HG02970 (cell line): ENCODE results near the gene LAG3.

Experiments used
- ATAC-seq: cut with Tn5 transposase; IDR thresholded peaks from one replicate; pipeline ENCODE4 v1.9.1; 2021; ENCODE audit warnings: mild to moderate bottlenecking, moderate library complexity, moderate number of reproducible peaks; ENCODE audit not compliant: unreplicated experiment, low FRiP score

The LAG3 gene

DNA sequence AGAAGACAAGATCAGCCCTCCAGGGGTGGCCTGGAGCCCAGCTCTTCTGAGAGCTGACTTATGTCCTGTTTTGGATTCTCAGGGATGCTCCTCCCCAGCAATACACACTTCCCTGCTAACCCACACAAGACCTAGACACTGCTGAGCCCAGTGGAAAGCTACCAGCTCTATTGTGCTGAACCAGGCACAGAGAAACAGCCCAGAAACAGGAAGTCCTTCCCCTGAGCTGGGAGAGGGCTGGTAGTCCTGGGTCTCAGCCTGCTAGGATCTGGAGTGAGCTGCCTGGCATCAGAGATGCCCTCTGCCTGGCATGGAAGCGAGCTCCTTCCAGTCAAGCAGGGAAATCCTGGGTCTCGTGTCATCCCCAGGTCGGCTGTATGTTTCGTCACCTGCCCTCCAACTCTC is 1.2 kb upstream of the LAG3 start:
- no peak for ATAC-seq

GRCh38 chr12:6771509-6772330 is 600 bp upstream of the LAG3 start:
- ATAC-seq = no peak

DNA sequence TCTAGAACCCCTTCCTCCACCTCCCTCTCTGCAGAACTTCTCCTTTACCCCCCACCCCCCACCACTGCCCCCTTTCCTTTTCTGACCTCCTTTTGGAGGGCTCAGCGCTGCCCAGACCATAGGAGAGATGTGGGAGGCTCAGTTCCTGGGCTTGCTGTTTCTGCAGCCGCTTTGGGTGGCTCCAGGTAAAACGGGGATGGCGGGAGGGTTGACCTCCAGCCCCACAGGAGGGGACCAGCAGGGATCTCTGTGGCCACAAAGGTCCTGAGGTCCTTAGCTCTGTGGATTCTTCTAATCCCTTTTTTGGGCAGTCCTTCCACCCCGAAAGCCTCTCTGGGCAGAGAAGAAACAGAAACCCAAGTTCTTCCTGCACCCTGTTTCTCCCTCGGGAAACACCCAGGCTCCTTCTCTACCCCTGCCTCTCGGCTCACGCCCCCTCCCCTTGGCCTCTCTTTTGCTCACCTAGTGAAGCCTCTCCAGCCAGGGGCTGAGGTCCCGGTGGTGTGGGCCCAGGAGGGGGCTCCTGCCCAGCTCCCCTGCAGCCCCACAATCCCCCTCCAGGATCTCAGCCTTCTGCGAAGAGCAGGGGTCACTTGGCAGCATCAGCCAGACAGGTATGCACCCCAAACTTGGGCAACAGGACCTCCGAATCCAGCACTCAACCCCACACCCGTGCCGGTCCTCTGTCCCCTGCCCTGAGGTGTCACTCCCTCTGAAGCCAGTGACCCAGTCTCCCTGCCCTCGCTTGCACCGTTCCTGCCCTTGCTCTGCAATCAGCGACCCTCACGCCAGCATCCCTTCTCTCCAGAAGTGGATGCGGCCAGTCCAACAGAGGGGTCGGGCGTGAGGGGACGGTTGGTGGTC is 638 bp downstream of the LAG3 start:
- ATAC-seq = no peak

DNA sequence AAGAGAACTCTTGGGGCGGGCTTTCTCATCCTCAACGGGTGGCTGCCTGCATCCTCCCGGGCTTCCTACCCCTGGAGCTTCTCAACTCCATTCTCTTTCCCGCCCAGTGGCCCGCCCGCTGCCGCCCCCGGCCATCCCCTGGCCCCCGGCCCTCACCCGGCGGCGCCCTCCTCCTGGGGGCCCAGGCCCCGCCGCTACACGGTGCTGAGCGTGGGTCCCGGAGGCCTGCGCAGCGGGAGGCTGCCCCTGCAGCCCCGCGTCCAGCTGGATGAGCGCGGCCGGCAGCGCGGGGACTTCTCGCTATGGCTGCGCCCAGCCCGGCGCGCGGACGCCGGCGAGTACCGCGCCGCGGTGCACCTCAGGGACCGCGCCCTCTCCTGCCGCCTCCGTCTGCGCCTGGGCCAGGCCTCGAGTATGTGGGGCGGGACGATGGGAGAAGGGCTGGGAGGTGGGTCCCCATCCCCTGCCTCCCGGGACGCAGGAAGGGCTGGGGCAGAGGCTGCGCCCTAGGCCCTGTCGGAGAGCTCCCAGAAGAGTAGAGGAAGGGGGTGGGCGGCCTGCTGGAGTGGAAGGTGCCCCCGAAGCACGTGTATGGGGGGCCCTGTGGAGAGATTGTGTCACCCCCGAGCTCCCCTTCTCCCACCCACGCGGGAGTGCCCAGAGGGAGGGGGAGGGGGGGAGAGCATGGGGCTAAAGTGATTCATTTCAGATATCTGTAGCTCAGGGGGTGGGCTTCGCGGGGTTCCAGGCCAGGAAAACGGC is 1.5 kb downstream of the LAG3 start:
- no peak for ATAC-seq

DNA sequence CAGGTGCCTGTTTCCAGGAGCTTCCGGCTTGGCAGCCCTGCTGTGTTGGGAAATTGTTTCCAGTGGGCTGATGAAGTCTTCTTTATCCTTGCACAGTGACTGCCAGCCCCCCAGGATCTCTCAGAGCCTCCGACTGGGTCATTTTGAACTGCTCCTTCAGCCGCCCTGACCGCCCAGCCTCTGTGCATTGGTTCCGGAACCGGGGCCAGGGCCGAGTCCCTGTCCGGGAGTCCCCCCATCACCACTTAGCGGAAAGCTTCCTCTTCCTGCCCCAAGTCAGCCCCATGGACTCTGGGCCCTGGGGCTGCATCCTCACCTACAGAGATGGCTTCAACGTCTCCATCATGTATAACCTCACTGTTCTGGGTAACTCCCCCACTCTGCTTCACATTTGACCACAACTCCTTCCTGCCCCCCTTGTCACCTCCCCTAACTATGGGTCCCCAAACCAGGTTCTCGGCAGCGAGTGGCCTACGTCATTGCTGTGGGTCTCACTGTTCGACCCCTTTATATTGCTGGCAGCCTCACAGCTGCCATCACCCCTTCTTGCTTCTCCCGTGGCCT is 2.3 kb downstream of the LAG3 start:
- ATAC-seq = no peak

DNA sequence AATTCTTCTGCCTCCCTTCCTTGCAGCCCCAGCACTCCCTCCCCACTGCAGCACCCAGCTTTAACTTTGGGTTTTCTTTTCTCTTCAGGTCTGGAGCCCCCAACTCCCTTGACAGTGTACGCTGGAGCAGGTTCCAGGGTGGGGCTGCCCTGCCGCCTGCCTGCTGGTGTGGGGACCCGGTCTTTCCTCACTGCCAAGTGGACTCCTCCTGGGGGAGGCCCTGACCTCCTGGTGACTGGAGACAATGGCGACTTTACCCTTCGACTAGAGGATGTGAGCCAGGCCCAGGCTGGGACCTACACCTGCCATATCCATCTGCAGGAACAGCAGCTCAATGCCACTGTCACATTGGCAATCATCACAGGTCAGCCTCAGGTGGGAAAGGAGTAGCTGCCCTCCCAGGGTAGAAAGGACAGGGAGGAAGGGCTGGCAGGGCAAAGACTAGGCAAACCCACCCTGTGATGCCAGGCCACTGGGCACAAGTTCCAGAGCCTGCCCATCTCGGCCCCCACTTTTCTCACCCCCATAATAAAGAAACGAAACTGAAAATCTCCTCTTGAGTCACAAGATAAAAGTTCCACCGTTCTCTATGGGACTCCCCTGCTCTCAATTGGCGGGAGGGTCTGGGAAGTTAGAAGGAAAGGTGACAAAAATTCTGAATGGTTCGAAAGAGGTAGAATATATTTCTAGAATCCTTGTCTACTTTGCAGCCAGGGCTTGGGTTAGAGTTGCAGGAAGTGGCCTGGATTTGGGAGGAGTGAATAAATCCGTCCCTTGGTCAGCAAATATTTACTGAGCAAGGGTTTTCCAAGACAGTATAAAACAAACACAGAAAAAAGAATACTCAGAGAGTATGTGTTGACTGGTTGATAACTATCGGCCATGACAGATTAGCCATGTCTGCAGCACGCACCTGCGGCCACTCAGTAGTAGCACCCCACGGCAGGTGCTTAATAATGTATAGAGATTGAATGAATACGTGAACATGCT is 3.2 kb downstream of the LAG3 start:
- ATAC-seq = no peak

DNA sequence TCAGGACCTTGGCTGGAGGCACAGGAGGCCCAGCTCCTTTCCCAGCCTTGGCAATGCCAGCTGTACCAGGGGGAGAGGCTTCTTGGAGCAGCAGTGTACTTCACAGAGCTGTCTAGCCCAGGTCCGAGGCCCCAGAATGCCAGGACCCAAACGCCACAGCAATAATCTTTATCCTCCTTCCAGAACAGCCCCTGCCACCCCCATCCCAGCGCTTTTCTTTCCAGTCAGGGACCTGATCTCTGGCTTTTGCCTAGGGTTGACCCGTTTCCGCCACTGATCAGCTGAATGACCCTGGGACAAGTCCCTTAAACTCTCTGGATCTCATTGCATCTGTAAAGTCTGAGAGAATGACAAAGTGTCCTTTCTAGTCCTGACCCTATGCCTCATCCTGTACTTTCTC is 5.1 kb downstream of the LAG3 start:
- ATAC-seq = no peak

DNA sequence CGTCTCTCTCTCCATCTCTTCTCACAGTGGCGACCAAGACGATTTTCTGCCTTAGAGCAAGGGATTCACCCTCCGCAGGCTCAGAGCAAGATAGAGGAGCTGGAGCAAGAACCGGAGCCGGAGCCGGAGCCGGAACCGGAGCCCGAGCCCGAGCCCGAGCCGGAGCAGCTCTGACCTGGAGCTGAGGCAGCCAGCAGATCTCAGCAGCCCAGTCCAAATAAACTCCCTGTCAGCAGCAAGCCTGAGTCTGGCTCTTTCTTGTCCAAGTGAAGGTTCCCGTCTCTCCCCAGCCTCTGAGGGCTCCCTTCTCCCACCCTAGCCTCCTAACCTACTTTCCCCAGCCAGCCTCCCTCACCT is 5.9 kb downstream of the LAG3 start:
- ATAC-seq = no peak

GRCh38 chr12:6778574-6779550 is 6.5 kb downstream of the LAG3 start:
- ATAC-seq = peak; percentile 66

DNA sequence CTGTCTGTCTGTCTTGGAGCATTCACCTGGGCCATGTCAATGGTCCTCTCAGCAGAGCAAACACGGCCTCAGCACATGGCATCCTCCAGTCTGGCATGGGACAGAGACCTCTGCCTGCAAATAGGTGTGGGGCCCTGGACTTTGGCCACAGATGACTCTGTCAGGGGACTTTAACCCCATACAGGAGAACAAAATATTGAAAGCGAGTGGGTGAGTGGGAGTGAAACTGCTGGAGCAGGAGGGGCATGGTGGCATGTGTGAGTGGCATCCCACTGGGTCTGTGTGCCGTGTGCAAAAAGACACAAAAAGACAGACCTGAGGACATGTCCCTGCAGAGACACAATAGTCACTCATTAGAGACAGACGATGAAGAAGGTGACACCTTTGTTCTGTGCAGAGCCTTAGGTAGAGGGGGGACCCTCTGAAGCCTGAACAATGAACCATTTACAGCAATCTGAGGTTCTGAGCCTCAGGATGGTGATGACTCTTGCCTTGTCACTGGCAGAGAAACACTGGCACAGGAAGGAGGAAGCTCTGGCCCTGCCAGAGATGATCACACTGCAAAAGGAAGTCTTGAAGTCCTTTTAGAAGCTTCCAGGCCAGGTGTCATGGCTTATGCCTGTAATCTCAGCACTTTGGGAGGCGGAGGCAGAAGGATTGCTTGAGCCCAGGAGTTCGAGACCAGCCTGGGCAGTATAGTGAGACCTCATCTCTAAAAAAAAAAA is 7.5 kb downstream of the LAG3 start:
- no peak for ATAC-seq

GRCh38 chr12:6780573-6780972 is 8.3 kb downstream of the LAG3 start:
- ATAC-seq = no peak

GRCh38 chr12:6782119-6782518 is 9.8 kb downstream of the LAG3 start:
- ATAC-seq = no peak

- no peak for ATAC-seq
These were observed 10.7 kb downstream of the LAG3 start for GRCh38 chr12:6782850-6783566.

DNA sequence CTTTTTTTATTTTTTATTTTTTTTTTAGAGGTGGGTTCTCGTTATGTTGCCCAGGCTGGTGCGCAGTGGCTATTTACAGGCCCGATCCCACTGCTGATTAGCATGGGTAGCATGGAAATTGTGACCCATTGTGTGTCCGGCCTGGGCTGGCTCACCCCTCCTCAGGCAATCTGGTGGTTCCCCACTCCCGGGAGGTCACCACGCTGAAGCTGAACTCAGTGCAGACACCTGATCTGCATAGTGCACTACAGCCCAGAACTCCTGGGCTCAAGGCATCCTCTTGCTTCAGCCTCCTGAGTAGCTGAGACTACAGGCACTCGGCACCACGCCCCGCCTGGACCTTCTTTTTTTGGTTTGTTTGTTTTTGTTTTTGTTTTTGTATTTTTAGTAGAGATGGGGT is 11.5 kb downstream of the LAG3 start:
- no peak for ATAC-seq

- no peak for ATAC-seq
These were observed 12.0 kb downstream of the LAG3 start for GRCh38 chr12:6784296-6784695.

DNA sequence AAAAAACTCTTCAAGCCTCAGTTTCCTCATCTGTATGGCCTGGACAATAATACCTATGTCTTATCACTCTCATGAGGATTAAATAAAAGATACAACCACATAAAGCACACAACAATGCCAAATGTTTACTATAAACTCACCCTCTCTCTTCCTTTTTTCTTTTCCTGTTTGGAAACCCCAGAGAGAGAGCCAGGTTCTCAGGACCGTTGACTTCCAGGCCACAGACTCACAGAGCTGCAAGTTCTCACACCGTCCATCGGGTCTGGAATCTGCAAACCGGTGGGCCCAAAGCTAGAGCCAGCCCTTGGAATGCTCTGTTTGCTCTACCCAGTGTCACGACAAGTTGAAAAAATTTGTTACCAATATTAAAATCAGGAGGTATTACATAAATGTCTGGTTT is 12.4 kb downstream of the LAG3 start:
- no peak for ATAC-seq

DNA sequence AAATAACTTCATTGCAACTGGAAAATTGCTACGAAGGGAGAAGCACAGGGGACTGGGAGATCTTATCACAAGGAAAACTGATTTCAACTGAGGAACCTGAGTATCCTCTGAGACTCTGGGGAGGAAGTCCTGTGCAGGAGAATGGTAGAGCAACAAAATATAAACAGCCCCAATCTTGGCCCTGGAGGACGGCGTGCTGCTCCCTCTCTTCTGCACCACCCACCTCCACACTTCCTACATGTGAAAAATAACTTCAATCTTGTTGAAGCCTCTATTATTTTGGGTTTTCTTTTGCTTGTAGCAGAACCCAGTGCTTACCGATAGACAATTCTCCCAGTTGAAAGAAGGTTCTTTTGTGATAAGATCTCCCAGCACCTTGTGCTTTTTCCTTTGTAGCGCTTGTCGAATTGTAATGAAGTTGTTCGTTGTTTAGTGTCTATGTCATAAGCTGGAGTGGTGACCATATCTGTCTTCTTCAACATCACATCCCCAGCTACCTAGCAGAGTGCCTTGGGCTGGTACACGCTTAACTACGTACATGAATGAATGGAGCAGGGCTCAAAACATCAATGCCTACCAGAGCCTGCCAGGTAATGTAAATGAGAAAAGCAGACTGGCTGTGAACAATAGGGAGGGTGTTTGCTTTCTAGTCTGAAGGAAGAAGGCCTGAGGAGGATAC is 14.2 kb downstream of the LAG3 start:
- ATAC-seq = no peak
